ENCODE measurements around the gene GALC.

DNA sequence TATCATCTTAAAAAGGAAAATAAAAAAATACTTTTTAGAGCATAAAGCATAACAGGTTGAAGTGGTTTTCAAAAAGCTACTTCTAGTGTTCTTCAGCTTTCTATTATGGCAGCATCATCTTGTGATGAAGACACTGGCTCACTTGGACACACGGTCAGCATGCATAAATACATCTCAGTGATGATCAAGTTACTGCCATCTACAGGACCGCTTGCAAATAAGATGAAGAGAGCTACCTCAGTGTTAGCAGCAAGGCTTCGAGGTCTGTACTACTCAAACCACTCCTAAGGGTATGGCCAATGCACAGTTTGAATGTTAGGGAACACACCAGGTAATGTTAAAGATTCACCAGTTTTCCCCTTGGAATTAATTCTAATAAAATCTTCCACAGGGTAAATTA, 58.8 kb downstream of the GALC start:
- peak; percentile 3 for TF ChIP-seq CTCF (conservative IDR thresholded peaks at IDR 0.05 in 1 of 2, IDR thresholded peaks at IDR 0.05 in 1 of 2; ENCODE audit: extremely low read depth in 1 of 2, insufficient read depth in 1 of 2, low read depth in 1 of 2, low read length in 2 of 2)
- TF ChIP-seq EZH2 (IDR thresholded peaks at IDR 0.05; ENCODE audit: borderline replicate concordance, low read length): no peak
